Body of pancreas (tissue), 4 donors: Measurements from ENCODE around the gene IL34.

Source experiments
- POLR2A ChIP-seq, 3 donors: fragments of 450-650 bp; IDR thresholded peaks; one replicate each; pipeline ENCODE4 v1.6.1; 2016; ENCODE audit warnings: antibody characterized with exemption in 3 of 3, mild to moderate bottlenecking in 2 of 3
- TF ChIP-seq, protein P1 (sequence below), 7 experiments: fragments of 450-650 bp in 4 of 7; fragments of 200-600 bp in 3 of 7; sonication (generic) in 3 of 7; IDR thresholded peaks; one replicate each; pipeline ENCODE4 v1.5.1; 2016 to 2019; ENCODE audit warnings: antibody characterized with exemption in 7 of 7

DNA sequence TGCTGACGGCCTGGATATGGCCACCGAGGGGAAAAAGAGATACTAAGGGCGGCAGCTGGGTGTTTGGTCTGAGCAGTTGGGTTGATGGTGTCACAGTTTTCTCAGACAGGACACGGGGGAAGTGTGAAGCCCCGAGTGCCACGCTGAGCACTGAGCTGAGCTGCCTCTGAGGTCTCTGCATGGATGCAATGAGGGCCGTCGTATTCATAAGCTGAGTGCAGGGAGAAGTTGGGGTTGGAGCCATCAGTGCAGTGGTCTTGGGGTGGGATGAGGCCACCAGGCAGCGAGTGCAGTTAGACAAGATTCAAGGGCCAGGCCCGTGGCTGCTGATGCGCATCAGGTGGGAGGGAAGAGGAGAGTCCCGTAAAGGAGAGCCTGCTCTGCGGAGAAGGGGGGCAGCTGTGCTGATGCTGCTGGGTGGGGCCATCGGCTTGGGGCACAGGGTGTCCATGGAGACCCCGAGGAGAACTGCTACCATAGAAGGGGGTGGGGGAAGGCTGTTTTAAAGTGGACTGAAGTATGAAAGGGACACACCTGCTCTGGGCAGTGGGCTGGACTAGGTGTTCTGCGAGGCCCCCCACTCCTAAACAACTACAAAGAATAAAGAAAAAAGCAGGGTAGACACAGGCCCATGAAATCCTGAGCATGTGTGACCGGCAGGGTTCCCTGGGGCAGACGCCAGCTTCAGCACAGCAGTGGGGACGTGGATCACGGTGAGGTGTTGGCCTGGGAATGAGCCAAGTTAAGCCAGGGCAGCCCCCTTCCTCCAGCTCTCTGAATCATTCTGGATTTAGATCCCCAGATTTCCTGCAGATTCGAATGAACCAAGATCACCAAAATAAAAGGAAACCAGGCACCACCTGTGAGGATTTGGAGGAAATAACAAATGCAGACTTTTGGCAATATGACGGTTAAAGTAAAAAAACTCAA lies 19.7 kb downstream of the IL34 start:
- TF ChIP-seq, protein P1, sequence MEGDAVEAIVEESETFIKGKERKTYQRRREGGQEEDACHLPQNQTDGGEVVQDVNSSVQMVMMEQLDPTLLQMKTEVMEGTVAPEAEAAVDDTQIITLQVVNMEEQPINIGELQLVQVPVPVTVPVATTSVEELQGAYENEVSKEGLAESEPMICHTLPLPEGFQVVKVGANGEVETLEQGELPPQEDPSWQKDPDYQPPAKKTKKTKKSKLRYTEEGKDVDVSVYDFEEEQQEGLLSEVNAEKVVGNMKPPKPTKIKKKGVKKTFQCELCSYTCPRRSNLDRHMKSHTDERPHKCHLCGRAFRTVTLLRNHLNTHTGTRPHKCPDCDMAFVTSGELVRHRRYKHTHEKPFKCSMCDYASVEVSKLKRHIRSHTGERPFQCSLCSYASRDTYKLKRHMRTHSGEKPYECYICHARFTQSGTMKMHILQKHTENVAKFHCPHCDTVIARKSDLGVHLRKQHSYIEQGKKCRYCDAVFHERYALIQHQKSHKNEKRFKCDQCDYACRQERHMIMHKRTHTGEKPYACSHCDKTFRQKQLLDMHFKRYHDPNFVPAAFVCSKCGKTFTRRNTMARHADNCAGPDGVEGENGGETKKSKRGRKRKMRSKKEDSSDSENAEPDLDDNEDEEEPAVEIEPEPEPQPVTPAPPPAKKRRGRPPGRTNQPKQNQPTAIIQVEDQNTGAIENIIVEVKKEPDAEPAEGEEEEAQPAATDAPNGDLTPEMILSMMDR (IDR thresholded peaks at IDR 0.05), result no peak
- no peak for TF ChIP-seq POLR2A (IDR thresholded peaks at IDR 0.05)
